Cerebellar nuclear complex (tissue), 1 donor: ENCODE results near the gene GABRR2.
"Not testable (repeated sequence)": the region's sequence is repeated elsewhere in the genome, so short reads cannot be mapped to it uniquely, and the experiment has no call there.

Experiments
- DNase-seq, 2 experiments: peaks; one replicate each; lab custom pipeline; 2025; lab: John Stamatoyannopoulos, UW

Gene GABRR2

GRCh38 chr6:89257346-89257745 lies 57.8 kb downstream of the GABRR2 start:
- no peak for DNase-seq

GRCh38 chr6:89255417-89255816 lies 59.7 kb downstream of the GABRR2 start:
- no peak for DNase-seq

- DNase-seq, result no peak
Observed at GRCh38 chr6:89254569-89254968, 60.5 kb downstream of the GABRR2 start.

GRCh38 chr6:89252907-89253306 lies 62.2 kb downstream of the GABRR2 start:
- no peak for DNase-seq

GRCh38 chr6:89251976-89252375 lies 63.1 kb downstream of the GABRR2 start:
- no peak for DNase-seq

- no peak for DNase-seq
Observed at GRCh38 chr6:89251170-89251569, 63.9 kb downstream of the GABRR2 start.

- no peak for DNase-seq
Observed at GRCh38 chr6:89250239-89250638, 64.9 kb downstream of the GABRR2 start.

- no peak for DNase-seq
Observed at GRCh38 chr6:89244241-89244985, 70.7 kb downstream of the GABRR2 start.

GRCh38 chr6:89243331-89243629 lies 71.8 kb downstream of the GABRR2 start:
- DNase-seq, result no peak

- no peak for DNase-seq
Observed at GRCh38 chr6:89242574-89243330, 72.3 kb downstream of the GABRR2 start.

GRCh38 chr6:89239338-89239737 lies 75.8 kb downstream of the GABRR2 start:
- no peak for DNase-seq

GRCh38 chr6:89237158-89237557 lies 77.9 kb downstream of the GABRR2 start:
- no peak for DNase-seq

- not testable (repeated sequence) for DNase-seq
Observed at GRCh38 chr6:89233605-89234004, 81.5 kb downstream of the GABRR2 start.

GRCh38 chr6:89222712-89223039 lies 92.4 kb downstream of the GABRR2 start:
- no peak for DNase-seq

GRCh38 chr6:89221971-89222711 lies 93.0 kb downstream of the GABRR2 start:
- no peak for DNase-seq

GRCh38 chr6:89221129-89221528 lies 94.0 kb downstream of the GABRR2 start:
- DNase-seq, result no peak

- no peak for DNase-seq
Observed at GRCh38 chr6:89217299-89217910, 97.7 kb downstream of the GABRR2 start, which contains the start of gene GABRR1. Gene GABRR1, minus strand, starts transcription at chr6:89217358. Its CDS starts 36 bp downstream, at chr6:89217322.

- no peak for DNase-seq
Observed at GRCh38 chr6:89216411-89216810, 98.7 kb downstream of the GABRR2 start.

- no peak for DNase-seq
Observed at GRCh38 chr6:89215391-89215790, 99.7 kb downstream of the GABRR2 start.

- DNase-seq, result no peak
Observed at GRCh38 chr6:89214197-89214596, 100.9 kb downstream of the GABRR2 start.

- DNase-seq, result no peak
Observed at GRCh38 chr6:89212472-89212871, 102.6 kb downstream of the GABRR2 start.

- DNase-seq, result no peak
Observed at GRCh38 chr6:89209457-89209856, 105.6 kb downstream of the GABRR2 start.

- no peak for DNase-seq
Observed at GRCh38 chr6:89208551-89208950, 106.5 kb downstream of the GABRR2 start.
